HEK293T (cell line): ENCODE results near the gene TMEM79.

Experiments used
- CTCF ChIA-PET: fragments of 350-600 bp; formaldehyde crosslinking; extraction: SDS; loops from one replicate; lab custom pipeline; 2021; ENCODE audit warnings: antibody characterized with exemption, inconsistent platforms; lab: Yijun Ruan, JAX
- POLR2A ChIA-PET: fragments of 350-600 bp; formaldehyde crosslinking; extraction: SDS; loops from one replicate; lab custom pipeline; 2020; ENCODE audit warnings: antibody characterized with exemption, inconsistent platforms; lab: Yijun Ruan, JAX
- DNase-seq: peaks from one replicate; pipeline ENCODE4 v3.0.0; 2012; ENCODE audit warnings: mixed read lengths; ENCODE audit errors: extremely low spot score
- ARNT ChIP-seq: fragments of 450-650 bp; IDR thresholded peaks from 2 replicates; pipeline ENCODE4 v1.6.1; 2017; ENCODE audit warnings: mild to moderate bottlenecking
- BHLHE40 ChIP-seq: fragments of 450-650 bp; IDR thresholded peaks from 2 replicates; pipeline ENCODE4 v1.6.1; 2016; ENCODE audit warnings: mild to moderate bottlenecking, moderate library complexity, borderline replicate concordance
- CTBP1 ChIP-seq: fragments of 450-650 bp; IDR thresholded peaks from 2 replicates; pipeline ENCODE4 v1.6.1; 2016; ENCODE audit warnings: borderline replicate concordance
- ELF4 ChIP-seq: fragments of 450-650 bp; IDR thresholded peaks from 2 replicates; pipeline ENCODE4 v1.6.1; 2017; ENCODE audit warnings: antibody characterized with exemption
- FOXA1 ChIP-seq: fragments of 450-650 bp; IDR thresholded peaks from 2 replicates; pipeline ENCODE4 v1.6.1; 2016; ENCODE audit warnings: mild to moderate bottlenecking
- FOXK2 ChIP-seq: fragments of 450-650 bp; IDR thresholded peaks from 2 replicates; pipeline ENCODE4 v1.6.1; 2016; ENCODE audit warnings: mild to moderate bottlenecking
- FOXM1 ChIP-seq: fragments of 450-650 bp; IDR thresholded peaks from 2 replicates; pipeline ENCODE4 v1.6.1; 2017; ENCODE audit warnings: mild to moderate bottlenecking, borderline replicate concordance
- HDGF ChIP-seq: fragments of 450-650 bp; IDR thresholded peaks from 2 replicates; pipeline ENCODE4 v1.6.1; 2017; ENCODE audit warnings: antibody characterized with exemption, borderline replicate concordance
- L3MBTL2 ChIP-seq: fragments of 450-650 bp; conservative IDR thresholded peaks from 2 replicates; pipeline ENCODE4 v1.6.1; 2016; ENCODE audit warnings: mild to moderate bottlenecking
- LEF1 ChIP-seq: fragments of 450-650 bp; IDR thresholded peaks from 2 replicates; pipeline ENCODE4 v1.6.1; 2017; ENCODE audit warnings: mild to moderate bottlenecking, borderline replicate concordance
- NFRKB ChIP-seq: fragments of 450-650 bp; IDR thresholded peaks from 2 replicates; pipeline ENCODE4 v1.6.1; 2016; ENCODE audit warnings: mild to moderate bottlenecking, moderate library complexity
- PKNOX1 ChIP-seq: fragments of 450-650 bp; IDR thresholded peaks from 2 replicates; pipeline ENCODE4 v1.6.1; 2016
- SP1 ChIP-seq: fragments of 450-650 bp; IDR thresholded peaks from 2 replicates; pipeline ENCODE4 v1.6.1; 2017
- SUZ12 ChIP-seq: fragments of 450-650 bp; IDR thresholded peaks from 2 replicates; pipeline ENCODE4 v1.6.1; 2016; ENCODE audit warnings: mild to moderate bottlenecking
- TARDBP ChIP-seq: fragments of 450-650 bp; IDR thresholded peaks from 2 replicates; pipeline ENCODE4 v1.6.1; 2016
- ZNF384 ChIP-seq: fragments of 450-650 bp; IDR thresholded peaks from 2 replicates; pipeline ENCODE4 v1.6.1; 2016

The TMEM79 gene

DNA sequence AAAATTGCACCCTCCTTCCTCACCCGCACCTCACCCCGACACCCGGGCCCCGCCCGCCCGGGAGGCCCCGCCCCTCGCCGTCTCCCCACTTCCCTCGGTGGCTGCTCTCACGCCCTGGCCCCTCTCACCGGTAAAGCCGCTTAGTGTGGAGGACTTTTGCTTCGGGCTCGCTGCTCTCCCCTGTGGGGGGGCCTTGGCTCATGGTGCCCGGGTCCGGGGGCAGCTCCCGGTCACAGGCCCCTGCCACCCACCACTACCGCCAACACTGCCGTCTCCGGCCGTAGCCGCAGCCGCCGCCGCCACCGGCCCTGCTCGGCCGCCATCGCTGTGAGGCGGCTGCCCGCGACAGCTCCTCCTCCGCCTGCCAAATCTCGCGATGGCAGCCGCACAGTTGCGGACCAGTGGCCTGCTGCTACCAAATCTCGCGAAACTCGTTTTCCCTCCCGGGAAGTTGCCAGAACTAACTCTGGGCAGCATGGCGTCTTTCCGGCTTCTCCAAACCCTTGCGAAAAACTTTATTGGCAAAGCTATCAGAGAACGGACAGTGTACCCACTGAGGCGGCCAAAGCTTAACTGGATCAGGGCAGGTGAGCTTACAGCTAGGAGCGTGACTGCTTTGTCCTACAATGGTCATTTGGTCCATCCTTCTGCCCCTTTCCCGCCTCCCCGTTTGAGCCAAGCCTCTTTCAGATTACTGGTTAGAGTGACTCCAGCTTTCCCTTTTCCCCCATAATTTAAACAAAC, 1.5 kb upstream of the TMEM79 start, which contains the start of gene SMG5:
Gene SMG5 (minus strand): TSS at position 347 of the 744 bp plus-strand sequence. CDS start 145 bp downstream, at position 202.
- POLR2A ChIA-PET: interaction anchor here (0.6 to 5.7 kb wide), 29 partner anchors 9 to 219 kb away, joined by 3 to 71 read pairs (median 4); partner anchors contain the start of genes CCT3, GLMP, PMF1 and SLC25A44
- TF ChIP-seq FOXA1 (no peak), PKNOX1 (no peak), NFRKB (peak; percentile 93), ELF4 (peak; percentile 82), BHLHE40 (no peak), ZNF384 (peak; percentile 64; the same call in 1 of the 2 replicates), L3MBTL2 (0 out of 2 replicates have a peak, but pooled peaks have one; percentile 35), LEF1 (no peak), SP1 (peak; percentile 83; the same call in 1 of the 2 replicates)
- DNase-seq: peak; percentile 100
- CTCF ChIA-PET: interaction anchor here (1.4 kb wide), 1 partner anchor 77 kb away, joined by 5 read pairs; no protein-coding TSS in a partner anchor

DNA sequence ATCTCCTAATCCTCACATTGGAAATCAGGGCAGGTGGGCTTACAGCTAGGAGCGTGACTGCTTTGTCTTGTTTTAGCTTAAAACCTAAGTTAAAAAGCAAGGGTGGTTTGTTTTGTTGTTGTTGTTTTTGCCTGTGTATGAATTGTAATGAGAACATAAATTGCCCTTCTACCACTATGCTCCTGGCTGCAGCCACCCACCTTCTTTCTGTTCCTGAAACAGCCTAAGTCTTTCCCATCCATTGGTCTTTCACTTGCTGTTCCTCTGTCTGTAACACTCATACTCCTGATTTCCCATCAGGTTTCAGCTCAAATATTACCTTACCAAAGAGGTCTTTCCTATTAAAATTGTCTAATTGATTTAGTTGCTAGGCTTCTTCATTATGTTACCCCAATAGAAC, 604 bp upstream of the TMEM79 start:
- POLR2A ChIA-PET: interaction anchor here (0.8 to 5.7 kb wide), 18 partner anchors 8 to 218 kb away, joined by 3 to 71 read pairs (median 4); partner anchors contain the start of genes CCT3, GLMP, PMF1 and SLC25A44

GRCh38 chr1:156284757-156285156, 632 bp downstream of the TMEM79 start:
- POLR2A ChIA-PET: interaction anchor here (3.7 to 5.7 kb wide), 2 partner anchors 13 kb away, joined by 34 to 71 read pairs; partner anchors contain the start of genes GLMP and VHLL
- CTCF ChIA-PET: no interaction called here
- TF ChIP-seq FOXK2: no peak
- TF ChIP-seq FOXA1: no peak
- no peak for TF ChIP-seq HDGF
- no peak for TF ChIP-seq PKNOX1
- no peak for TF ChIP-seq ARNT
- no peak for TF ChIP-seq CTBP1
- TF ChIP-seq NFRKB: no peak
- no peak for TF ChIP-seq LEF1
- TF ChIP-seq SP1: no peak
- no peak for TF ChIP-seq SUZ12
- TF ChIP-seq FOXM1: no peak
- no peak for TF ChIP-seq L3MBTL2
- DNase-seq: no peak

More for the DNA sequence above, 604 bp upstream of the TMEM79 start:
- no peak for TF ChIP-seq BHLHE40
- TF ChIP-seq ARNT: no peak
- no peak for TF ChIP-seq CTBP1
- no peak for TF ChIP-seq SUZ12
- no peak for TF ChIP-seq L3MBTL2
- no peak for TF ChIP-seq NFRKB
- TF ChIP-seq LEF1: no peak
- no peak for TF ChIP-seq HDGF
- no peak for TF ChIP-seq FOXK2
- TF ChIP-seq FOXM1: no peak
- no peak for TF ChIP-seq SP1
- no peak for TF ChIP-seq PKNOX1
- TF ChIP-seq ELF4: no peak
- CTCF ChIA-PET: interaction anchor here (0.6 to 1.4 kb wide), 4 partner anchors 11 to 76 kb away, joined by 3 to 5 read pairs (median 4); no protein-coding TSS in a partner anchor
- no peak for DNase-seq

- POLR2A ChIA-PET: interaction anchor here (0.6 to 5.7 kb wide), 2 partner anchors 12 to 34 kb away, joined by 3 to 71 read pairs; partner anchors contain the start of genes GLMP and VHLL
- DNase-seq: no peak
- TF ChIP-seq BHLHE40 (no peak), L3MBTL2 (no peak), LEF1 (no peak), CTBP1 (no peak), SUZ12 (no peak), NFRKB (no peak), ZNF384 (no peak), PKNOX1 (no peak), TARDBP (no peak), SP1 (no peak)
- CTCF ChIA-PET: no interaction called here
These were observed 1.3 kb downstream of the TMEM79 start for GRCh38 chr1:156285437-156285836.

DNA sequence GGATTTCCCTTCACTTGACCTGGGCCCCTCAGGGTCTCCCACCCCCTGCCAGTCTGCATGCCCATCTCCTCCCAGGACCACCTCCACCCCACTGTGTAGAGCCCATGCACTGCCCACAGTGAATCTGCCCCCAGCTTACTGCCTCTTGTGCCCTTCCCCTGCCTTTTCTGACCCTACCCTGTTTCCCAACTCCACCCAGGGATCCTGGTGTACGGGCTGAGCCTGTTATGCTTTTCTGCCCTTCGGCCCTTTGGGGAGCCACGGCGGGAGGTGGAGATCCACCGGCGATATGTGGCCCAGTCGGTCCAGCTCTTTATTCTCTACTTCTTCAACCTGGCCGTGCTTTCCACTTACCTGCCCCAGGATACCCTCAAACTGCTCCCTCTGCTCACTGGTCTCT, 1.9 kb downstream of the TMEM79 start:
- no peak for DNase-seq
- POLR2A ChIA-PET: interaction anchor here (5.7 kb wide), 1 partner anchor 11 kb away, joined by 71 read pairs; the partner anchor contains the start of genes GLMP and VHLL
- TF ChIP-seq PKNOX1: no peak
- TF ChIP-seq ARNT: no peak
- no peak for TF ChIP-seq FOXM1
- TF ChIP-seq SUZ12: no peak
- no peak for TF ChIP-seq NFRKB
- no peak for TF ChIP-seq HDGF
- TF ChIP-seq SP1: no peak
- TF ChIP-seq L3MBTL2: no peak
- TF ChIP-seq CTBP1: no peak
- no peak for TF ChIP-seq FOXA1
- no peak for TF ChIP-seq ELF4
- TF ChIP-seq FOXK2: no peak
- TF ChIP-seq TARDBP: no peak
- no peak for TF ChIP-seq ZNF384
- TF ChIP-seq LEF1: no peak
- no peak for TF ChIP-seq BHLHE40
- CTCF ChIA-PET: no interaction called here
